HepG2 (cell line): Measurements from ENCODE around the gene NDUFS1. TPM values are rescaled to one million over a fixed set of nuclear protein-coding genes. Genes with fewer than 3 reads are reported as not detected.
A peak's percentile ranks its signal among the peaks of the same experiment; 100 is the strongest.

Source experiments
- ATF1 ChIP-seq: IDR thresholded peaks from 2 replicates; pipeline ENCODE4 v1.6.1; 2016; ENCODE audit warnings: mild to moderate bottlenecking, control low read depth
- EED ChIP-seq: sonication (generic); formaldehyde crosslinking; IDR thresholded peaks from 2 replicates; pipeline ENCODE4 v1.5.0; 2020; ENCODE audit warnings: mild to moderate bottlenecking, missing genetic modification reagents
- GPN1 ChIP-seq: sonication (generic); formaldehyde crosslinking; IDR thresholded peaks from 2 replicates; pipeline ENCODE4 v1.5.1; 2020; ENCODE audit warnings: missing genetic modification reagents, borderline replicate concordance
- MTA3 ChIP-seq: sonication (generic); formaldehyde crosslinking; IDR thresholded peaks from 2 replicates; pipeline ENCODE4 v1.4.0; 2020; ENCODE audit warnings: missing genetic modification reagents
- NR2F1 ChIP-seq, 2 experiments: fragments of 450-650 bp in 1 of 2; formaldehyde crosslinking in 1 of 2; IDR thresholded peaks; 2 replicates each; pipeline versions ENCODE4 v1.5.0 to v1.6.1; 2016 to 2020; ENCODE audit warnings: mild to moderate bottlenecking in 1 of 2, missing compliant biosample characterization in 1 of 2, missing genetic modification reagents in 1 of 2, moderate library complexity in 1 of 2
- PCBP1 ChIP-seq: fragments of 200-400 bp; formaldehyde crosslinking; IDR thresholded peaks from 2 replicates; pipeline ENCODE4 v1.6.1; 2017; ENCODE audit warnings: mild to moderate bottlenecking, low read depth, low read length, borderline replicate concordance
- RORA ChIP-seq: sonication (generic); formaldehyde crosslinking; IDR thresholded peaks from 2 replicates; pipeline ENCODE4 v1.5.0; 2020; ENCODE audit warnings: mild to moderate bottlenecking, missing genetic modification reagents, moderate library complexity
- TFE3 ChIP-seq: IDR thresholded peaks from 2 replicates; pipeline ENCODE4 v1.6.1; 2016
- ZBTB42 ChIP-seq: sonication (generic); formaldehyde crosslinking; IDR thresholded peaks from 2 replicates; pipeline ENCODE4 v1.5.0; 2020; ENCODE audit warnings: mild to moderate bottlenecking, missing genetic modification reagents
- ZNF33A ChIP-seq: sonication (generic); formaldehyde crosslinking; IDR thresholded peaks from 2 replicates; pipeline ENCODE4 v1.5.1; 2020; ENCODE audit warnings: missing genetic modification reagents, mild to moderate bottlenecking, moderate library complexity, borderline replicate concordance
- ZNF574 ChIP-seq: sonication (generic); formaldehyde crosslinking; IDR thresholded peaks from 2 replicates; pipeline ENCODE4 v1.4.0; 2020; ENCODE audit warnings: missing genetic modification reagents
- ZNF646 ChIP-seq: sonication (generic); formaldehyde crosslinking; IDR thresholded peaks from 2 replicates; pipeline ENCODE4 v1.9.0; 2021; ENCODE audit warnings: mild to moderate bottlenecking, missing genetic modification reagents
- ZNF777 ChIP-seq: sonication (generic); formaldehyde crosslinking; IDR thresholded peaks from 2 replicates; pipeline ENCODE4 v1.4.0; 2020; ENCODE audit warnings: missing genetic modification reagents
- ZXDC ChIP-seq: sonication (generic); formaldehyde crosslinking; IDR thresholded peaks from 2 replicates; pipeline ENCODE4 v1.5.0; 2020; ENCODE audit warnings: mild to moderate bottlenecking, missing genetic modification reagents
- ZZZ3 ChIP-seq: sonication (generic); formaldehyde crosslinking; IDR thresholded peaks from 2 replicates; pipeline ENCODE4 v1.4.0; 2020; ENCODE audit warnings: missing genetic modification reagents, mild to moderate bottlenecking, borderline replicate concordance
- polyA plus RNA-seq, 8 experiments: library from polyadenylated mRNA; depleted of rRNA in 3 of 8; stranded (reverse) in 7 of 8; unstranded in 1 of 8; fragments of >200 nt; fragmentation: Illumina TruSeq in 4 of 8; extraction: Trizol in 4 of 8; gene quantifications; 2 replicates each; pipeline versions ENCODE4 v1.2.1 to v1.2.3, GENCODE V29; 2011 to 2016; ENCODE audit warnings: low read depth in 4 of 8, missing spikeins in 1 of 8, mixed read lengths in 1 of 8; ENCODE audit not compliant: insufficient read depth in 1 of 8
- total RNA-seq, 5 experiments: library from RNA; depleted of rRNA; stranded (reverse); fragments of >200 nt; fragmentation: Illumina TruSeq; extraction: Trizol; gene quantifications; 2 replicates each; pipeline ENCODE4 v1.2.3, GENCODE V29; 2016; ENCODE audit warnings: low read depth in 1 of 5

Gene NDUFS1
- total and polyA plus RNA-seq, 2 of the 13 experiments (the other 11 are each of a cell fraction or from before 2014, with no cell fraction given): 139 to 242 TPM

GRCh38 chr2:206084870-206085741 lies 74.1 kb downstream of the NDUFS1 start (continued):
- TF ChIP-seq ZBTB42 (CRISPR knock-in tag): no peak
- TF ChIP-seq ZNF646 (CRISPR knock-in tag): no peak
- TF ChIP-seq ZNF33A (CRISPR knock-in tag): no peak
- TF ChIP-seq PCBP1: no peak
- no peak for TF ChIP-seq NR2F1 (CRISPR knock-in tag; IDR thresholded peaks at IDR 0.05)
- no peak for TF ChIP-seq MTA3 (CRISPR knock-in tag)
- TF ChIP-seq ZXDC: no peak
- TF ChIP-seq EED (CRISPR knock-in tag): no peak
- peak; percentile 69 for TF ChIP-seq ZNF777 (CRISPR knock-in tag)
- TF ChIP-seq ATF1 (CRISPR knock-in tag): no peak
- TF ChIP-seq GPN1 (CRISPR knock-in tag): no peak
- no peak for TF ChIP-seq TFE3
- TF ChIP-seq ZNF574 (CRISPR knock-in tag): no peak; the same call in 1 of the 2 replicates
- TF ChIP-seq ZZZ3 (CRISPR knock-in tag): no peak
- TF ChIP-seq RORA (CRISPR knock-in tag): no peak
